GM19193 (cell line): ENCODE results near the gene KBTBD7.

ENCODE experiments used
- POLR2A ChIP-seq: IDR thresholded peaks from 4 replicates; pipeline ENCODE4 v1.6.1; 2011; ENCODE audit not compliant: insufficient read depth, insufficient read length; ENCODE audit errors: extremely low read depth

The KBTBD7 gene

GRCh38 chr13:41193919-41194824 lies at the start of gene KBTBD7:
Gene KBTBD7 (minus strand): TSS chr13:41194569. CDS start chr13:41194257, 312 bp downstream.
- TF ChIP-seq POLR2A, result peak; percentile 79

- no peak for TF ChIP-seq POLR2A
Observed at GRCh38 chr13:41241626-41242025, 47.3 kb upstream of the KBTBD7 start.

GRCh38 chr13:41236369-41236768 lies 42.0 kb upstream of the KBTBD7 start:
- no peak for TF ChIP-seq POLR2A

GRCh38 chr13:41232578-41233480 lies 38.5 kb upstream of the KBTBD7 start:
- no peak for TF ChIP-seq POLR2A

- no peak for TF ChIP-seq POLR2A
Observed at GRCh38 chr13:41231786-41232185, 37.4 kb upstream of the KBTBD7 start.

- no peak for TF ChIP-seq POLR2A
Observed at GRCh38 chr13:41231025-41231677, 36.8 kb upstream of the KBTBD7 start.

GRCh38 chr13:41229356-41229755 lies 35.0 kb upstream of the KBTBD7 start:
- TF ChIP-seq POLR2A, result no peak

GRCh38 chr13:41224113-41225110 lies 30.0 kb upstream of the KBTBD7 start:
- TF ChIP-seq POLR2A, result no peak

- TF ChIP-seq POLR2A, result no peak
Observed at GRCh38 chr13:41222259-41222852, 28.0 kb upstream of the KBTBD7 start.

- TF ChIP-seq POLR2A, result no peak
Observed at GRCh38 chr13:41220401-41220800, 26.0 kb upstream of the KBTBD7 start.

GRCh38 chr13:41216160-41216559 lies 21.8 kb upstream of the KBTBD7 start:
- no peak for TF ChIP-seq POLR2A

- no peak for TF ChIP-seq POLR2A
Observed at GRCh38 chr13:41213919-41214318, 19.6 kb upstream of the KBTBD7 start.

GRCh38 chr13:41213316-41213715 lies 18.9 kb upstream of the KBTBD7 start:
- TF ChIP-seq POLR2A, result no peak
